ENCODE measurements around the gene RUFY4.

Gene RUFY4

GRCh38 chr2:218127929-218128455 lies 58.9 kb downstream of the RUFY4 start:
- Histone ChIP-seq H3K36me3 (ENCODE audit: insufficient read depth, low read length) (no peaks in the 10 kb centered on the region), H3K4me2 (ENCODE audit: low read length) (no peak overlapping the region), H3K4me1 (ENCODE audit: insufficient read depth, low read length, severe bottlenecking) (no peaks in the 10 kb centered on the region), H3K27ac (ENCODE audit: low read depth, low read length, poor library complexity, severe bottlenecking) (no peak overlapping the region), H3K79me2 (ENCODE audit: insufficient read depth, low read length) (no peaks in the 10 kb centered on the region), H3K9me2 (ENCODE audit: low read depth, low read length) (no peaks in the 10 kb centered on the region), H2AFZ (ENCODE audit: low read length) (no peak overlapping the region), H3K9me3 (ENCODE audit: low read length) (no peaks in the 10 kb centered on the region), H3K4me3 (ENCODE audit: low read depth, low read length, poor library complexity, severe bottlenecking) (no peak overlapping the region), H3F3A (ENCODE audit: insufficient read depth, low read length) (no peaks in the 10 kb centered on the region), H3K9ac (ENCODE audit: low read length) (no peak overlapping the region), H3K27me3 (ENCODE audit: insufficient read depth, low read length) (peaks cover 26% of the 10 kb centered on the region), H4K20me1 (ENCODE audit: insufficient read depth, low read length) (no peaks in the 10 kb centered on the region)
- TF ChIP-seq CTCF (IDR thresholded peaks at IDR 0.05; ENCODE audit: low read length), result no peak
- TF ChIP-seq EZH2 (IDR thresholded peaks at IDR 0.05; ENCODE audit: borderline replicate concordance, low read length), result no peak

- no peaks in the 10 kb centered on the region for H3K36me3 ChIP-seq (ENCODE audit: insufficient read depth, low read length)
- no peak overlapping the region for H3K4me3 ChIP-seq (ENCODE audit: low read depth, low read length, poor library complexity, severe bottlenecking)
- H3F3A ChIP-seq (ENCODE audit: insufficient read depth, low read length), result no peaks in the 10 kb centered on the region
- no peak overlapping the region for H2AFZ ChIP-seq (ENCODE audit: low read length)
- TF ChIP-seq EZH2 (IDR thresholded peaks at IDR 0.05; ENCODE audit: borderline replicate concordance, low read length) (no peak), CTCF (IDR thresholded peaks at IDR 0.05; ENCODE audit: low read length) (no peak)
- H3K9me3 ChIP-seq (ENCODE audit: low read length), result no peaks in the 10 kb centered on the region
- no peaks in the 10 kb centered on the region for H4K20me1 ChIP-seq (ENCODE audit: insufficient read depth, low read length)
- no peaks in the 10 kb centered on the region for H3K9me2 ChIP-seq (ENCODE audit: low read depth, low read length)
- no peaks in the 10 kb centered on the region for H3K4me1 ChIP-seq (ENCODE audit: insufficient read depth, low read length, severe bottlenecking)
- peaks cover 26% of the 10 kb centered on the region for H3K27me3 ChIP-seq (ENCODE audit: insufficient read depth, low read length)
- H3K9ac ChIP-seq (ENCODE audit: low read length), result no peak overlapping the region
- no peak overlapping the region for H3K27ac ChIP-seq (ENCODE audit: low read depth, low read length, poor library complexity, severe bottlenecking)
- no peak overlapping the region for H3K4me2 ChIP-seq (ENCODE audit: low read length)
- no peaks in the 10 kb centered on the region for H3K79me2 ChIP-seq (ENCODE audit: insufficient read depth, low read length)
Measured at GRCh38 chr2:218128781-218129457, 59.9 kb downstream of the RUFY4 start.

DNA sequence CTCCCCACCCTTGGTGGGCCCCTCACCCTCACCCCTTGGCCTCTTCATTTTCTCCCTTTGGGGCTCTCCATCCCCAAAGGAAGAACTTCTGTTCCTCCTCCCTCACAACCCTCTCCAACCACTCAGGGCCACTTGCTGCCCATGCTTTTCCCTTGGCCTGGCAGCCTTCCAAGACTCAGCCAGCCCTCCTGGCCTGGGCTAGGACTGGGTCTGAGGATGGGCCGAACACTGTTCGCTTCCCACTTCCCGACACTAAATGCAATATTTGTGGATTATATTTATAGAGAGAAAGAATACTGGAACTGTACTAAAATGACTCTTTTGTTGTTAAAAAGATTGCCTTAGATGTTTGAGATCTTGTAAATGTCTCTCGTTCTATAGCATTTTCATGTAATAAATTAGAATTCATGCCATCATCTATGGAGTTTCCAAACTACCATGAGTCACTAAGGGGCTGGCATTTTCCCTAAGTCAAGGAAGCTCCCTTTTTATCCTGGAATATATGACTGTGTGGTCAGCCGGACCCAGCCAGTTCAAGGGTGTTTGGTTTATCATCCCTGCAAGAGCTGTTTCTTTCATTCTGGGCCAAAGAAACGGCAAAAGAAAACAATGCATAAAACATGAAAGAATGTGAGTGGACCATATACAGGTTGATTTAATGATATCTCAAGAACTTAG lies 60.5 kb downstream of the RUFY4 start:
- Histone ChIP-seq H3K27ac (ENCODE audit: low read depth, low read length, poor library complexity, severe bottlenecking) (no peak overlapping the region), H3K4me1 (ENCODE audit: insufficient read depth, low read length, severe bottlenecking) (no peaks in the 10 kb centered on the region), H3F3A (ENCODE audit: insufficient read depth, low read length) (no peaks in the 10 kb centered on the region), H3K4me3 (ENCODE audit: low read depth, low read length, poor library complexity, severe bottlenecking) (no peak overlapping the region), H3K9me2 (ENCODE audit: low read depth, low read length) (no peaks in the 10 kb centered on the region), H3K79me2 (ENCODE audit: insufficient read depth, low read length) (no peaks in the 10 kb centered on the region), H2AFZ (ENCODE audit: low read length) (no peak overlapping the region), H3K9ac (ENCODE audit: low read length) (no peak overlapping the region), H4K20me1 (ENCODE audit: insufficient read depth, low read length) (no peaks in the 10 kb centered on the region), H3K36me3 (ENCODE audit: insufficient read depth, low read length) (no peaks in the 10 kb centered on the region), H3K27me3 (ENCODE audit: insufficient read depth, low read length) (peaks cover 26% of the 10 kb centered on the region), H3K4me2 (ENCODE audit: low read length) (no peak overlapping the region), H3K9me3 (ENCODE audit: low read length) (no peaks in the 10 kb centered on the region)
- TF ChIP-seq CTCF (IDR thresholded peaks at IDR 0.05; ENCODE audit: low read length), result no peak
- TF ChIP-seq EZH2 (IDR thresholded peaks at IDR 0.05; ENCODE audit: borderline replicate concordance, low read length), result no peak

Measured in OCI-LY1 (cell line).